GM12878 (cell line): ENCODE data around the gene SNX8. TPM values are rescaled to one million over a fixed set of nuclear protein-coding genes. Genes with fewer than 3 reads are reported as not detected.

ENCODE experiments used
- ATAC-seq: fragments of 200-7000 bp; cut with Tn5 transposase; 3 replicates; pipeline ENCODE4 v1.9.1; 2020; ENCODE audit warnings: mild to moderate bottlenecking, moderate library complexity
- BruUV-seq: library from RNA; stranded (reverse); fragments of 400-500 nt; replicated peaks from 2 replicates; lab custom pipeline; 2021; lab: Mats Ljungman, UMichigan
- CTCF ChIA-PET: fragments of 300-600 bp; sonication (Branson Sonifier 250); formaldehyde crosslinking; extraction: SDS; loops from one replicate; lab custom pipeline; 2021; ENCODE audit warnings: inconsistent platforms; lab: Yijun Ruan, JAX
- POLR2A ChIA-PET: fragments of 350-600 bp; formaldehyde crosslinking; extraction: SDS; loops from one replicate; lab custom pipeline; 2021; ENCODE audit warnings: inconsistent platforms; lab: Charles Lee
- RAD21 ChIA-PET: fragments of 300-600 bp; sonication (Branson Sonifier 250); formaldehyde crosslinking; loops from one replicate; lab custom pipeline; 2023; ENCODE audit warnings: antibody characterized with exemption; ENCODE audit not compliant: unreplicated experiment; lab: Charles Lee
- SMC1A ChIA-PET: fragments of 300-600 bp; sonication (Branson Sonifier 250); formaldehyde crosslinking; loops from one replicate; lab custom pipeline; 2023; ENCODE audit not compliant: unreplicated experiment, uncharacterized antibody; lab: Charles Lee
- DNase-seq: peaks from one replicate; pipeline ENCODE4 v3.0.0-alpha.2; 2011; ENCODE audit warnings: low read depth, low spot score
- FAIRE-seq: peaks from 3 replicates; lab custom pipeline; 2011; peaks lifted over from hg19 to GRCh38; lab: Jason Lieb, UNC
- H2AFZ ChIP-seq: 2 replicates; pipeline ENCODE4 v1.6.0; 2011; ENCODE audit warnings: low read depth, low read length, control low read depth; ENCODE audit not compliant: control insufficient read depth
- H3K27ac ChIP-seq: 2 replicates; pipeline ENCODE4 v1.5.1; 2011; ENCODE audit warnings: control low read depth; ENCODE audit not compliant: control insufficient read depth, insufficient read depth
- H3K27me3 ChIP-seq, 2 experiments: replicated peaks in 1 of 2; 2 replicates each; pipeline versions ENCODE4 v1.6.0 to v1.6.1; 2011; ENCODE audit warnings: low read length in 1 of 2; ENCODE audit not compliant: control insufficient read depth in 2 of 2, insufficient read depth in 2 of 2
- H3K36me3 ChIP-seq, 2 experiments: 2 replicates each; pipeline ENCODE4 v1.5.1; 2011; ENCODE audit warnings: low read length in 1 of 2; ENCODE audit not compliant: control insufficient read depth in 2 of 2, insufficient read depth in 2 of 2
- H3K4me1 ChIP-seq: 2 replicates; pipeline ENCODE4 v1.6.1; 2011; ENCODE audit warnings: mild to moderate bottlenecking, low read length, moderate library complexity, mixed read lengths; ENCODE audit not compliant: control insufficient read depth, insufficient read depth
- H3K4me2 ChIP-seq: 2 replicates; pipeline ENCODE4 v1.6.0; 2011; ENCODE audit warnings: control low read depth; ENCODE audit not compliant: control insufficient read depth, insufficient read depth
- H3K4me3 ChIP-seq: fragments of 200-600 bp; sonication (generic); 2 replicates; pipeline ENCODE4 v1.5.1; 2016
- H3K79me2 ChIP-seq: 2 replicates; pipeline ENCODE4 v1.6.0; 2011; ENCODE audit warnings: low read length; ENCODE audit not compliant: control insufficient read depth, insufficient read depth
- H3K9ac ChIP-seq: 2 replicates; pipeline ENCODE4 v1.8.0; 2011; ENCODE audit warnings: low read length, control low read depth, mixed read lengths; ENCODE audit not compliant: control insufficient read depth, insufficient read depth
- H3K9me3 ChIP-seq: replicated peaks from 3 replicates; pipeline ENCODE4 v1.5.1; 2011; ENCODE audit warnings: mild to moderate bottlenecking, low read length; ENCODE audit not compliant: control insufficient read depth, insufficient read depth
- H4K20me1 ChIP-seq: 2 replicates; pipeline ENCODE4 v1.6.0; 2011; ENCODE audit not compliant: control insufficient read depth, insufficient read depth
- FOS ChIP-seq: IDR thresholded peaks from 3 replicates; pipeline ENCODE4 v1.6.1; 2011; ENCODE audit warnings: borderline replicate concordance; ENCODE audit not compliant: insufficient read length; ENCODE audit errors: extremely low read depth
- MEF2B ChIP-seq: fragments of 450-650 bp; IDR thresholded peaks from 2 replicates; pipeline ENCODE4 v1.6.1; 2018; ENCODE audit warnings: mild to moderate bottlenecking, moderate library complexity; ENCODE audit not compliant: partially characterized antibody, poor library complexity, severe bottlenecking
- NFXL1 ChIP-seq: fragments of 450-650 bp; IDR thresholded peaks from 2 replicates; pipeline ENCODE4 v1.6.1; 2017; ENCODE audit warnings: antibody characterized with exemption, mild to moderate bottlenecking, borderline replicate concordance
- NFYB ChIP-seq: IDR thresholded peaks from 2 replicates; pipeline ENCODE4 v1.6.1; 2011; ENCODE audit warnings: low read depth, mild to moderate bottlenecking, low read length, improper control_type of control experiment, moderate library complexity; ENCODE audit not compliant: insufficient read depth
- SIN3A ChIP-seq: IDR thresholded peaks from 2 replicates; pipeline ENCODE4 v1.6.1; 2012; ENCODE audit warnings: low read depth, low read length, improper control_type of control experiment
- SIX5 ChIP-seq: IDR thresholded peaks from 2 replicates; pipeline ENCODE4 v1.6.1; 2011; ENCODE audit warnings: mild to moderate bottlenecking, low read depth, low read length, moderate library complexity; ENCODE audit not compliant: severe bottlenecking
- SMC3 ChIP-seq: IDR thresholded peaks from 2 replicates; pipeline ENCODE4 v1.6.1; 2011; ENCODE audit warnings: low read length, improper control_type of control experiment, borderline replicate concordance
- TCF7 ChIP-seq: IDR thresholded peaks from 2 replicates; pipeline ENCODE4 v1.6.1; 2014; ENCODE audit warnings: antibody characterized with exemption, borderline replicate concordance
- WGBS: methylation state at CpG from one replicate; pipeline ENCODE4 v1.1.6; 2016; ENCODE audit warnings: low lambda C conversion rate; ENCODE audit not compliant: insufficient replicate concordance, insufficient coverage; ENCODE audit errors: missing lambda C conversion rate; 5-methylcytosine and 5-hydroxymethylcytosine counted together
- in situ Hi-C: fragments of 300-500 bp; cut with MboI; formaldehyde crosslinking; loops from 9 replicates; pipeline ENCODE4 v1.14.3; 2018; ENCODE audit warnings: mixed read lengths
- intact Hi-C: fragments of 100-400 bp; cut with micrococcal nuclease; formaldehyde crosslinking; loops from one replicate; pipeline ENCODE4 v1.14.2; 2022; ENCODE audit not compliant: unreplicated experiment
- polyA plus RNA-seq, 11 experiments: library from polyadenylated mRNA; depleted of rRNA in 4 of 11; unstranded in 6 of 11; stranded (reverse) in 5 of 11; fragments of >200 nt; fragmentation: Nextera tagmentation in 4 of 11; fragmentation: Illumina TruSeq in 1 of 11; extraction: Ambion mirVana in 4 of 11; extraction: Trizol in 1 of 11; gene quantifications; 1 replicate in 1 of 11; 2 replicates in 10 of 11; pipeline versions ENCODE4 v1.2.1 to v1.2.3, GENCODE V29; 2011 to 2016; ENCODE audit warnings: inconsistent platforms in 2 of 11, missing spikeins in 2 of 11, low read depth in 1 of 11
- total RNA-seq, 4 experiments: library from RNA; depleted of rRNA in 3 of 4; stranded (reverse); fragments of >200 nt in 3 of 4; fragmentation: Illumina TruSeq in 1 of 4; extraction: Trizol in 1 of 4; gene quantifications; 2 replicates each; pipeline versions ENCODE4 v1.2.1 to v1.2.3, GENCODE V29; 2013 to 2021
- TF ChIP-seq, protein P1 (sequence below): fragments of 450-650 bp; IDR thresholded peaks from 2 replicates; pipeline ENCODE4 v1.6.1; 2017; ENCODE audit warnings: mild to moderate bottlenecking
- TF ChIP-seq, protein P2 (sequence below): fragments of 450-650 bp; IDR thresholded peaks from 2 replicates; pipeline ENCODE4 v1.6.1; 2017; ENCODE audit warnings: mild to moderate bottlenecking, low read depth, inconsistent platforms; ENCODE audit not compliant: poor library complexity, severe bottlenecking
- TF ChIP-seq, protein P3 (sequence below): fragments of 450-650 bp; formaldehyde crosslinking; IDR thresholded peaks from 2 replicates; pipeline ENCODE4 v1.4.0; 2022; ENCODE audit warnings: mild to moderate bottlenecking, moderate library complexity
- TF ChIP-seq, protein P4 (sequence below): fragments of 450-650 bp; formaldehyde crosslinking; IDR thresholded peaks from 2 replicates; pipeline ENCODE4 v1.5.0; 2022; ENCODE audit warnings: mild to moderate bottlenecking, missing genetic modification characterization

SNX8 gene
- total and polyA plus RNA-seq, 10 of the 15 experiments (the other 5 are each of a cell fraction or from before 2014, with no cell fraction given): 6.4 to 210 (median 97.6) TPM

DNA sequence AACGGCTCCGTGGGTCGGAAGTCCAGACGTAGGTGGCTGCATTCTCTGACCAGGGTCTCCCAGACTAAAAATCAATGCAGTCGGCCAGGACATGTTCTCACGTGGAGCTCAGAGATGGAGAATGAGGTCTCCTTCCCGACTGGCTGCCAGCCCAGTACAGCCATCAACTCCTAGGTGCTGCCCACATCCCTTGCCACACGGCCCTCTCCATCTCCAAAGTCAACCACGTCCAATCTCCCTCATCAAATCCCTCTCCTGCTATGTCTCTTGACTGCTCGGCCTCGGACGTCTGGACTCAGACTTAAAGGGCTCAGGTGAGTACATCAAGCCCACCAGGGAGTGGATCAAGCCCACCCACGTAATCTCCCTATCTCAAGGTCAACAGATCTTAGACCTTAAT, 88.4 kb downstream of the SNX8 start:
- H4K20me1 ChIP-seq: peaks cover 2% of the 10 kb centered on the region; the same call in 1 of the 2 replicates
- H3K27me3 ChIP-seq: no peaks in the 10 kb centered on the region
- ChIA-PET CTCF (no interaction called here), RAD21 (no interaction called here), SMC1A (no interaction called here), POLR2A (no interaction called here)
- H3K36me3 ChIP-seq: peaks cover 14 to 41% of the 10 kb centered on the region in 2 experiments
- peaks cover 11% of the 10 kb centered on the region for H3K79me2 ChIP-seq
- ATAC-seq: no peak
- no peak for DNase-seq
- no peak overlapping the region for H3K4me2 ChIP-seq
- no peaks in the 10 kb centered on the region for H3K4me1 ChIP-seq
- 92% methylated on average over 13 of the region's 13 CpGs for WGBS
- H2AFZ ChIP-seq: no peak overlapping the region
- intact Hi-C loops (no loop called here), in situ Hi-C loops (no loop called here)
- no peaks in the 10 kb centered on the region for H3K9me3 ChIP-seq
- no peak overlapping the region for H3K4me3 ChIP-seq
- BruUV-seq: no TSS peak
- H3K27ac ChIP-seq: no peak overlapping the region
- no peak overlapping the region for H3K9ac ChIP-seq
- FAIRE-seq: no peak
- TF ChIP-seq SMC3: no peak
- TF ChIP-seq, protein P1, sequence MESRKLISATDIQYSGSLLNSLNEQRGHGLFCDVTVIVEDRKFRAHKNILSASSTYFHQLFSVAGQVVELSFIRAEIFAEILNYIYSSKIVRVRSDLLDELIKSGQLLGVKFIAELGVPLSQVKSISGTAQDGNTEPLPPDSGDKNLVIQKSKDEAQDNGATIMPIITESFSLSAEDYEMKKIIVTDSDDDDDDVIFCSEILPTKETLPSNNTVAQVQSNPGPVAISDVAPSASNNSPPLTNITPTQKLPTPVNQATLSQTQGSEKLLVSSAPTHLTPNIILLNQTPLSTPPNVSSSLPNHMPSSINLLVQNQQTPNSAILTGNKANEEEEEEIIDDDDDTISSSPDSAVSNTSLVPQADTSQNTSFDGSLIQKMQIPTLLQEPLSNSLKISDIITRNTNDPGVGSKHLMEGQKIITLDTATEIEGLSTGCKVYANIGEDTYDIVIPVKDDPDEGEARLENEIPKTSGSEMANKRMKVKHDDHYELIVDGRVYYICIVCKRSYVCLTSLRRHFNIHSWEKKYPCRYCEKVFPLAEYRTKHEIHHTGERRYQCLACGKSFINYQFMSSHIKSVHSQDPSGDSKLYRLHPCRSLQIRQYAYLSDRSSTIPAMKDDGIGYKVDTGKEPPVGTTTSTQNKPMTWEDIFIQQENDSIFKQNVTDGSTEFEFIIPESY: no peak
- TF ChIP-seq SIX5: no peak
- TF ChIP-seq, protein P2, sequence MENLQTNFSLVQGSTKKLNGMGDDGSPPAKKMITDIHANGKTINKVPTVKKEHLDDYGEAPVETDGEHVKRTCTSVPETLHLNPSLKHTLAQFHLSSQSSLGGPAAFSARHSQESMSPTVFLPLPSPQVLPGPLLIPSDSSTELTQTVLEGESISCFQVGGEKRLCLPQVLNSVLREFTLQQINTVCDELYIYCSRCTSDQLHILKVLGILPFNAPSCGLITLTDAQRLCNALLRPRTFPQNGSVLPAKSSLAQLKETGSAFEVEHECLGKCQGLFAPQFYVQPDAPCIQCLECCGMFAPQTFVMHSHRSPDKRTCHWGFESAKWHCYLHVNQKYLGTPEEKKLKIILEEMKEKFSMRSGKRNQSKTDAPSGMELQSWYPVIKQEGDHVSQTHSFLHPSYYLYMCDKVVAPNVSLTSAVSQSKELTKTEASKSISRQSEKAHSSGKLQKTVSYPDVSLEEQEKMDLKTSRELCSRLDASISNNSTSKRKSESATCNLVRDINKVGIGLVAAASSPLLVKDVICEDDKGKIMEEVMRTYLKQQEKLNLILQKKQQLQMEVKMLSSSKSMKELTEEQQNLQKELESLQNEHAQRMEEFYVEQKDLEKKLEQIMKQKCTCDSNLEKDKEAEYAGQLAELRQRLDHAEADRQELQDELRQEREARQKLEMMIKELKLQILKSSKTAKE: no peak
- no peak for TF ChIP-seq SIN3A
- no peak for TF ChIP-seq TCF7
- no peak for TF ChIP-seq MEF2B
- no peak for TF ChIP-seq FOS
- TF ChIP-seq NFXL1: no peak
- no peak for TF ChIP-seq NFYB
- TF ChIP-seq, protein P3, sequence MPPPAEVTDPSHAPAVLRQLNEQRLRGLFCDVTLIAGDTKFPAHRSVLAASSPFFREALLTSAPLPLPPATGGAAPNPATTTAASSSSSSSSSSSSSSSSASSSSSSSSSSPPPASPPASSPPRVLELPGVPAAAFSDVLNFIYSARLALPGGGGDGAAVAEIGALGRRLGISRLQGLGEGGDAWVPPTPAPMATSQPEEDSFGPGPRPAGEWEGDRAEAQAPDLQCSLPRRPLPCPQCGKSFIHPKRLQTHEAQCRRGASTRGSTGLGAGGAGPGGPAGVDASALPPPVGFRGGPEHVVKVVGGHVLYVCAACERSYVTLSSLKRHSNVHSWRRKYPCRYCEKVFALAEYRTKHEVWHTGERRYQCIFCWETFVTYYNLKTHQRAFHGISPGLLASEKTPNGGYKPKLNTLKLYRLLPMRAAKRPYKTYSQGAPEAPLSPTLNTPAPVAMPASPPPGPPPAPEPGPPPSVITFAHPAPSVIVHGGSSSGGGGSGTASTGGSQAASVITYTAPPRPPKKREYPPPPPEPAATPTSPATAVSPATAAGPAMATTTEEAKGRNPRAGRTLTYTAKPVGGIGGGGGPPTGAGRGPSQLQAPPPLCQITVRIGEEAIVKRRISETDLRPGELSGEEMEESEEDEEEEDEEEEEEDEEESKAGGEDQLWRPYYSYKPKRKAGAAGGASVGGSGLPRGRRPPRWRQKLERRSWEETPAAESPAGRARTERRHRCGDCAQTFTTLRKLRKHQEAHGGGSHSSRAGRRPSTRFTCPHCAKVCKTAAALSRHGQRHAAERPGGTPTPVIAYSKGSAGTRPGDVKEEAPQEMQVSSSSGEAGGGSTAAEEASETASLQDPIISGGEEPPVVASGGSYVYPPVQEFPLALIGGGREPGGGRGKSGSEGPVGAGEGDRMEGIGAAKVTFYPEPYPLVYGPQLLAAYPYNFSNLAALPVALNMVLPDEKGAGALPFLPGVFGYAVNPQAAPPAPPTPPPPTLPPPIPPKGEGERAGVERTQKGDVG (CRISPR knock-in tag): no peak
- TF ChIP-seq, protein P4, sequence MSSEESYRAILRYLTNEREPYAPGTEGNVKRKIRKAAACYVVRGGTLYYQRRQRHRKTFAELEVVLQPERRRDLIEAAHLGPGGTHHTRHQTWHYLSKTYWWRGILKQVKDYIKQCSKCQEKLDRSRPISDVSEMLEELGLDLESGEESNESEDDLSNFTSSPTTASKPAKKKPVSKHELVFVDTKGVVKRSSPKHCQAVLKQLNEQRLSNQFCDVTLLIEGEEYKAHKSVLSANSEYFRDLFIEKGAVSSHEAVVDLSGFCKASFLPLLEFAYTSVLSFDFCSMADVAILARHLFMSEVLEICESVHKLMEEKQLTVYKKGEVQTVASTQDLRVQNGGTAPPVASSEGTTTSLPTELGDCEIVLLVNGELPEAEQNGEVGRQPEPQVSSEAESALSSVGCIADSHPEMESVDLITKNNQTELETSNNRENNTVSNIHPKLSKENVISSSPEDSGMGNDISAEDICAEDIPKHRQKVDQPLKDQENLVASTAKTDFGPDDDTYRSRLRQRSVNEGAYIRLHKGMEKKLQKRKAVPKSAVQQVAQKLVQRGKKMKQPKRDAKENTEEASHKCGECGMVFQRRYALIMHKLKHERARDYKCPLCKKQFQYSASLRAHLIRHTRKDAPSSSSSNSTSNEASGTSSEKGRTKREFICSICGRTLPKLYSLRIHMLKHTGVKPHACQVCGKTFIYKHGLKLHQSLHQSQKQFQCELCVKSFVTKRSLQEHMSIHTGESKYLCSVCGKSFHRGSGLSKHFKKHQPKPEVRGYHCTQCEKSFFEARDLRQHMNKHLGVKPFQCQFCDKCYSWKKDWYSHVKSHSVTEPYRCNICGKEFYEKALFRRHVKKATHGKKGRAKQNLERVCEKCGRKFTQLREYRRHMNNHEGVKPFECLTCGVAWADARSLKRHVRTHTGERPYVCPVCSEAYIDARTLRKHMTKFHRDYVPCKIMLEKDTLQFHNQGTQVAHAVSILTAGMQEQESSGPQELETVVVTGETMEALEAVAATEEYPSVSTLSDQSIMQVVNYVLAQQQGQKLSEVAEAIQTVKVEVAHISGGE: no peak
